HG02610 (cell line): Measurements from ENCODE around the gene TCTN1.
"Not testable (repeated sequence)": the region's sequence is repeated elsewhere in the genome, so short reads cannot be mapped to it uniquely, and the experiment has no call there.

Source experiments
- ATAC-seq: cut with Tn5 transposase; IDR thresholded peaks from one replicate; pipeline ENCODE4 v1.9.1; 2021; ENCODE audit warnings: mild to moderate bottlenecking, moderate library complexity; ENCODE audit not compliant: unreplicated experiment

Gene TCTN1

GRCh38 chr12:110613771-110614684 is at the start of gene TCTN1:
TCTN1 (plus strand) TSS chr12:110614129; CDS start chr12:110614183, 54 bp downstream.
- ATAC-seq: peak; percentile 79

- ATAC-seq: no peak
Observed at GRCh38 chr12:110564471-110564991, 49.4 kb upstream of the TCTN1 start.

DNA sequence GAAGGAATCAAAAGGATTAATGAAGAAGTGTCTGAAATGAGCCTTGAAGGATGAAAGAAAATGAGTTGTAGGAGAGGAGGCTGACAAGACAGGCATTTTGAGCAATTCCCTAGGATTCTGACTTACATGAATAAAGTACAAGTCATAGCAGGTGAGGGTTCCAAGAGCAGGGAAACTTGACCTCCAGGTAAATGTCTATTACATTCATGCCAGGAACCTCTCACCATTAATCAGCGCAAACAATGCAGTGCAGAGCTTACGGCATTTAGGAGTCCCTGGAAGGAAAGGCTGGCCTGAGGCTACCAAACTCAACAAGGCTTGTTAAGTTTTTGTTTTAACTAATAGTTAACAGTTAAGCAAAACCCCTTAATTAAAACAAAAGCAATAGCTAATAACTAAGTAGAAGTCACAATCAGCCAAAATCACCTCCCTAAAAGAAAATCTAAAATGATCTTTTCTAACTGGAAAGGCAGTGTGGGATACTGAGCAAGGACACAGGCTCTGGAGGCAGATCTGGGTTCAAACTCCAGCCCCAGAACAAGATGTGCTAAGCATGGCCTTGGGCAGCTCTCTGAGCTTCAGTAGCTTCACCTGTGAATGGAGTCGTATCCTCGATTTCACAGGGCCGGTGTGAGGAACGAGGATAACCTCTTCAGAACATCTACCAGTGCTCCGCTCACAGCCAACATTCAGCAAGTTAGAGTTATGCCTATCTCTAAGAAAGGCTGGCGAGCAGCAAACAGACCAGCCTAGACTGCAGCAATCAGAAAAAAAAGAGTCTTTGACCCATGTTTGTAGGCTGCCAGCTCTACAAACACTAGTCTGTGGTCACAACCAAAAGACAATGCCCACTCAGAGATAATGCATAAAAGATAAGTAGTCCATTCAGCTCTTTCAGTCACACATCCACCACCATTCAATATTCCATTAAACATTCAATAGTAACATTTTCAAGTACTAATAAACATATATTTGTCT is 47.7 kb upstream of the TCTN1 start:
- ATAC-seq: no peak

- no peak for ATAC-seq
Observed at GRCh38 chr12:110566993-110567392, 46.9 kb upstream of the TCTN1 start.

GRCh38 chr12:110568752-110569151 is 45.2 kb upstream of the TCTN1 start:
- ATAC-seq: no peak

- ATAC-seq: not testable (repeated sequence)
Observed at GRCh38 chr12:110569838-110570237, 44.1 kb upstream of the TCTN1 start.

- ATAC-seq: not testable (repeated sequence)
Observed at GRCh38 chr12:110570798-110571197, 43.1 kb upstream of the TCTN1 start.

GRCh38 chr12:110574044-110574443 is 39.9 kb upstream of the TCTN1 start:
- ATAC-seq: no peak

DNA sequence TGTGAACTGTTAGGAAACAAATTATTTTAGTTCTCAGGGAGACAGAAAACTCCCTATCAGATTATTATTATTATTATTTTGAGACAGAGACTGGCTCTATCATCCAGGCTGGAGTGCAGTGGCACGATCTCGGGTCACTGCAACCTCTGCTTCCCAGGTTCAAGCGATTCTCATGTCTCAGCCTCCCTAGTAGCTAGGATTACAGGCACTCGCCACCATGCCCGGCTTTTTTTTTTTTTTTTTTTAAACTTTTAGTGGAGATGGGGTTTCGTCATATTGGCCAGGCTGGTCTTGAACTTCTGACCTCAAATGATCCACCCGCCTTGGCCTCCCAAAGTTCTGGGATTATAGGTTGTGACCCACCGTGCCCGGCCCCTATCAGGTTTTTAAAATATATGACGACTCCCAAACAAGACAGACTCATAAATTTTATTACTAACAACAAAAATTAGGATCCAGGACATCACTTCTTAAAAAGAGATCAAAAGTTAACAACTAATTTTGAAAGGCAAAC is 39.2 kb upstream of the TCTN1 start:
- ATAC-seq: not testable (repeated sequence)

- ATAC-seq: no peak
Observed at GRCh38 chr12:110575326-110575725, 38.6 kb upstream of the TCTN1 start.

GRCh38 chr12:110576504-110576903 is 37.4 kb upstream of the TCTN1 start:
- ATAC-seq: no peak

GRCh38 chr12:110577864-110578693 is 35.9 kb upstream of the TCTN1 start:
- no peak for ATAC-seq

- ATAC-seq: no peak
Observed at GRCh38 chr12:110578694-110579534, 35.0 kb upstream of the TCTN1 start.

DNA sequence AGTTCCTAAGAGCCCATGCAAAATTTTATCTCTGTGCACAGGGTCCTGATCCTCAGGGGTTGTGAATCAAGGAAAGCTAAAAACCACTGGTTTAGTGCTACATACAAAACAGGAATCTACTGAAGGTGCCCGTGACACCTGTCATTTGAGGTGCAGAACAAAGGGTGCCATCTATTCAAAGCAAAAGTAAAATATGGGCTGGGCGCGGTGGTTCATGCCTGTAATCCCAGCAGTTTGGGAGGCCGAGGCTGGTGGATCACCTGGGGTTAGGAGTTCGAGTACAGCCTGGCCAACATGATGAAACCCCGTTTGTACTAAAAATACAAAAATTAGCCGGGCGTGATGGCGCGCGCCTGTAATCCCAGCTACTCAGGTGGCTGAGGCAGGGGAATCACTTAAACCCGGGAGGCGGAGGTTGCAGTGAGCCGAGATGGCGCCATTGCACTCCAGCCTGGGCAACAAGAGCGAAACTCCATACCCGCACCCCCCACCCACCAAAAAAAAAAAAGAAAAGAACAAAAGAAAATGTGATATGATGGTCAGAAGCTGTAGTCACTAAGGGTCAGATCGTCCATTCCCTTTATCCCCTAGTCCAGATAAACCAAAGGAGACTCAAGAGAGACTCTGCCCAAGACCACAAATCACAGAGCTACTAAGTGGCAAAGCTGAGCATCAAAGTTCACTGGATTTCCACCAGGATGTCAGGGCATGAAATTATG is 34.2 kb upstream of the TCTN1 start:
- ATAC-seq: no peak

GRCh38 chr12:110581931-110582275 is 32.0 kb upstream of the TCTN1 start:
- ATAC-seq: no peak

GRCh38 chr12:110582276-110583136 is 31.4 kb upstream of the TCTN1 start:
- peak; percentile 33 for ATAC-seq

- ATAC-seq: peak; percentile 85
Observed at GRCh38 chr12:110583137-110584059, 30.5 kb upstream of the TCTN1 start, which contains the start of gene PPTC7. PPTC7 (minus strand) TSS chr12:110583318; CDS start chr12:110583031, 287 bp downstream.
